Fibroblast of lung (primary cell): Measurements from ENCODE around the gene PIGO. TPM values are rescaled to one million over a fixed set of nuclear protein-coding genes. Genes with fewer than 3 reads are reported as not detected.

Source experiments
- DNase-seq, 2 donors: peaks; one replicate each; pipeline versions ENCODE4 v3.0.0 to v3.0.0-alpha.2; 2010; ENCODE audit warnings: low read depth in 2 of 2
- H2AFZ ChIP-seq: 2 replicates; pipeline ENCODE4 v1.5.1; 2012; ENCODE audit warnings: low read length, control low read depth, inconsistent platforms
- H3K27ac ChIP-seq: 2 replicates; pipeline ENCODE4 v1.5.1; 2011; ENCODE audit warnings: low read length, control low read depth; ENCODE audit not compliant: insufficient read depth
- H3K27me3 ChIP-seq: 2 replicates; pipeline ENCODE4 v1.5.1; 2011; ENCODE audit warnings: mild to moderate bottlenecking, low read length; ENCODE audit not compliant: control insufficient read depth, insufficient read depth
- H3K36me3 ChIP-seq: 2 replicates; pipeline ENCODE4 v1.5.1; 2011; ENCODE audit warnings: low read length; ENCODE audit not compliant: control insufficient read depth, insufficient read depth
- H3K4me1 ChIP-seq: 2 replicates; pipeline ENCODE4 v1.5.1; 2011; ENCODE audit warnings: low read length; ENCODE audit not compliant: control insufficient read depth, insufficient read depth; ENCODE audit errors: extremely low read depth
- H3K4me2 ChIP-seq: 2 replicates; pipeline ENCODE4 v1.5.1; 2011; ENCODE audit warnings: low read length, control low read depth; ENCODE audit not compliant: insufficient read depth; ENCODE audit errors: extremely low read depth
- H3K4me3 ChIP-seq, 4 experiments: fragments of 200-600 bp in 1 of 4; sonication (generic) in 1 of 4; replicated peaks in 1 of 4; 2 replicates each; pipeline ENCODE4 v1.5.1; 2011 to 2016; ENCODE audit warnings: low read length in 4 of 4, low read depth in 3 of 4, mild to moderate bottlenecking in 3 of 4, control low read depth in 2 of 4, inconsistent platforms in 1 of 4, mixed read lengths in 1 of 4; ENCODE audit not compliant: insufficient read depth in 1 of 4; ENCODE audit errors: control extremely low read depth in 1 of 4
- H3K79me2 ChIP-seq: 2 replicates; pipeline ENCODE4 v1.5.1; 2012; ENCODE audit warnings: mild to moderate bottlenecking, low read length, inconsistent platforms; ENCODE audit not compliant: control insufficient read depth, insufficient read depth
- H3K9ac ChIP-seq: 2 replicates; pipeline ENCODE4 v1.5.1; 2011; ENCODE audit warnings: mild to moderate bottlenecking, low read length, control low read depth; ENCODE audit not compliant: insufficient read depth
- H3K9me3 ChIP-seq: 2 replicates; pipeline ENCODE4 v1.5.1; 2012; ENCODE audit warnings: low read depth, low read length; ENCODE audit not compliant: control insufficient read depth, insufficient read depth
- H4K20me1 ChIP-seq: 2 replicates; pipeline ENCODE4 v1.5.1; 2011; ENCODE audit warnings: low read length; ENCODE audit not compliant: control insufficient read depth, insufficient read depth; ENCODE audit errors: extremely low read depth
- EZH2 ChIP-seq: IDR thresholded peaks from 2 replicates; pipeline ENCODE4 v1.5.1; 2012; ENCODE audit warnings: low read length, control low read depth, mild to moderate bottlenecking; ENCODE audit errors: missing control alignments
- polyA plus RNA-seq, 2 donors: library from polyadenylated mRNA; depleted of rRNA in 1 of 2; stranded (reverse) in 1 of 2; unstranded in 1 of 2; fragments of >200 nt; gene quantifications; 2 replicates each; pipeline ENCODE4 v1.2.1, GENCODE V29; 2011 to 2012; ENCODE audit warnings: missing spikeins in 1 of 2
- total RNA-seq: library from RNA; depleted of rRNA; stranded (reverse); fragments of >200 nt; gene quantifications from 2 replicates; pipeline ENCODE4 v1.2.1, GENCODE V29; 2014
- TF ChIP-seq, protein P1 (sequence below), 2 donors: IDR thresholded peaks in 1 of 2; conservative IDR thresholded peaks in 1 of 2; 1 replicate in 1 of 2; 2 replicates in 1 of 2; pipeline ENCODE4 v1.5.1; 2011 to 2012; ENCODE audit warnings: low read length in 2 of 2, control low read depth in 1 of 2, inconsistent platforms in 1 of 2, low read depth in 1 of 2, mild to moderate bottlenecking in 1 of 2

Gene PIGO
- total and polyA plus RNA-seq, 2 donors (not counting 1 experiment from before 2014, with no cell fraction given), result 14.0 to 14.8 TPM

DNA sequence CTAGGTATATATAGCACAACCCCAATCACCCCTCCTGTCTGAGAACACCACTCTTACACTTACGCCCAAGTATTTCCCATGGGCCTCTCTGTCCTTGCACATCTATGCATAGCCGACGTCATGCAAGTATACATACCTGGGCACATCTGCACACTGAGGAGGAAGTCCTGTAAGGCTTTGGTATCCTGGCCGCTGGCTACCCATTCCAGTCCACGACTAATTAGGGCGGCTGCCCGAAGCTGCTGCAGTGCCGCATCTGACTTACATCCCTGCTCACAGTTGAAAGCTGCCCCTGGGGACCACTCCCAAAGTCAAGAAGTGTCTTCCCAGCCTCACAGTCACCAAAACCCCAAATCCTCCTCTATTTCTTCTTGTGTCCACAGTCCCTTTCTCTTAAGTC, 21.6 kb downstream of the PIGO start:
- Histone ChIP-seq H3K79me2 (peaks cover 45% of the 10 kb centered on the region), H3K4me1 (peaks cover 7% of the 10 kb centered on the region), H3K4me3 (no peak overlapping the region), H3K4me2 (no peak overlapping the region), H2AFZ (no peak overlapping the region), H4K20me1 (peaks cover 8% of the 10 kb centered on the region), H3K36me3 (peaks cover 6% of the 10 kb centered on the region), H3K27me3 (no peaks in the 10 kb centered on the region), H3K27ac (no peak overlapping the region), H3K9ac (no peak overlapping the region), H3K9me3 (no peaks in the 10 kb centered on the region)
- TF ChIP-seq, protein P1, sequence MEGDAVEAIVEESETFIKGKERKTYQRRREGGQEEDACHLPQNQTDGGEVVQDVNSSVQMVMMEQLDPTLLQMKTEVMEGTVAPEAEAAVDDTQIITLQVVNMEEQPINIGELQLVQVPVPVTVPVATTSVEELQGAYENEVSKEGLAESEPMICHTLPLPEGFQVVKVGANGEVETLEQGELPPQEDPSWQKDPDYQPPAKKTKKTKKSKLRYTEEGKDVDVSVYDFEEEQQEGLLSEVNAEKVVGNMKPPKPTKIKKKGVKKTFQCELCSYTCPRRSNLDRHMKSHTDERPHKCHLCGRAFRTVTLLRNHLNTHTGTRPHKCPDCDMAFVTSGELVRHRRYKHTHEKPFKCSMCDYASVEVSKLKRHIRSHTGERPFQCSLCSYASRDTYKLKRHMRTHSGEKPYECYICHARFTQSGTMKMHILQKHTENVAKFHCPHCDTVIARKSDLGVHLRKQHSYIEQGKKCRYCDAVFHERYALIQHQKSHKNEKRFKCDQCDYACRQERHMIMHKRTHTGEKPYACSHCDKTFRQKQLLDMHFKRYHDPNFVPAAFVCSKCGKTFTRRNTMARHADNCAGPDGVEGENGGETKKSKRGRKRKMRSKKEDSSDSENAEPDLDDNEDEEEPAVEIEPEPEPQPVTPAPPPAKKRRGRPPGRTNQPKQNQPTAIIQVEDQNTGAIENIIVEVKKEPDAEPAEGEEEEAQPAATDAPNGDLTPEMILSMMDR (conservative IDR thresholded peaks at IDR 0.05 in 1 of 2, IDR thresholded peaks at IDR 0.05 in 1 of 2; ENCODE audit: low read depth in 1 of 2, low read length in 2 of 2), result no peak
- TF ChIP-seq EZH2, result no peak
- no peak for DNase-seq

DNA sequence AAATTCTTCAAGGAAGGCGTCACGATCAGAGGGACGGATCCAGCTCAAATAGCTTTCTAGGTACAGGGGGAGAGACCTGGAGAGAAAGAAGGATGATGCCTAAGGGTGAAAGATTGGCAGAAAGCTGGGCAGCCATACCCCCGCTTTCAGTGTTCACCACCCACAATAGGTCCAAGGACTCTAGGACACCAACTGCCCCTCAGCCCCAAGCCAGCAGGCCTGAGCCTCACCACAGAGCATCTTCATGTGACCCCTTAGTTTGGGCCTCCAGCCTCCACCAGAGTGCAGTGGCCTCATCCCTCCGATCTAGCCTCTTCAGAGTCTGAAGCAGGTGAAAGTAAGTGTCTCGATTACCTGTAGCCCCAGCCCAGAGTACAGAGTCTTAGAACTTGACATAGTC, 22.2 kb downstream of the PIGO start:
- TF ChIP-seq, protein P1 (conservative IDR thresholded peaks at IDR 0.05 in 1 of 2, IDR thresholded peaks at IDR 0.05 in 1 of 2; ENCODE audit: low read depth in 1 of 2, low read length in 2 of 2), result no peak
- TF ChIP-seq EZH2, result no peak
- peaks cover 7% of the 10 kb centered on the region for H3K4me1 ChIP-seq
- DNase-seq, result no peak
- no peaks in the 10 kb centered on the region for H3K9me3 ChIP-seq
- H2AFZ ChIP-seq, result no peak overlapping the region
- H4K20me1 ChIP-seq, result peaks cover 11% of the 10 kb centered on the region
- peaks cover 6% of the 10 kb centered on the region for H3K36me3 ChIP-seq
- H3K4me3 ChIP-seq, result no peak overlapping the region
- H3K9ac ChIP-seq, result no peak overlapping the region
- H3K27me3 ChIP-seq, result no peaks in the 10 kb centered on the region
- H3K27ac ChIP-seq, result no peak overlapping the region
- H3K79me2 ChIP-seq, result peaks cover 50% of the 10 kb centered on the region
- H3K4me2 ChIP-seq, result no peak overlapping the region

DNA sequence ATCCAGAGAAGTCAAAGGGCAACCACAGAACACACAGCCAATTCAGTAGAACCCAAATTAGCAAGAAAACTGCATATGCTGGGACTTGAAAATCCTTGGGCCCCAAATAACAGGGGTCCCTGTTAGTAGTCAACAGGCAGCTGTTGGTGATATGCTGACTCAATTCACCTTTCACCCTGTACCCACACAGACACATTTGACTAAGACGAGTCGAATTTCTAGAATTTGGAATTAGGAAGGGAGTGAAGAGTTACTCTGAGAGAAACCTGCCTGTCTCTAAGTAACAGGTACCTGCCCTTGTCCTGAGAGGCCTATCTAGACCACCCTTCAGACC, 23.1 kb downstream of the PIGO start:
- H3K9ac ChIP-seq, result no peak overlapping the region
- TF ChIP-seq, protein P1 (conservative IDR thresholded peaks at IDR 0.05 in 1 of 2, IDR thresholded peaks at IDR 0.05 in 1 of 2; ENCODE audit: low read depth in 1 of 2, low read length in 2 of 2), result no peak
- peak overlapping the region in 1 of 4 experiments; percentile 31 for H3K4me3 ChIP-seq
- DNase-seq, result peak in 1 of 2 donors; percentile 17
- no peaks in the 10 kb centered on the region for H3K27me3 ChIP-seq
- H3K4me1 ChIP-seq, result peaks cover 2% of the 10 kb centered on the region
- peaks cover 16% of the 10 kb centered on the region for H4K20me1 ChIP-seq
- peak overlapping the region; percentile 99 for H3K27ac ChIP-seq
- H3K9me3 ChIP-seq, result no peaks in the 10 kb centered on the region
- H2AFZ ChIP-seq, result no peak overlapping the region
- peak overlapping the region; percentile 34 for H3K4me2 ChIP-seq
- H3K79me2 ChIP-seq, result peaks cover 50% of the 10 kb centered on the region
- H3K36me3 ChIP-seq, result peaks cover 6% of the 10 kb centered on the region
